ENCODE results near the gene MACF1.
A peak's percentile ranks its signal among the peaks of the same experiment; 100 is the strongest.

The MACF1 gene

DNA sequence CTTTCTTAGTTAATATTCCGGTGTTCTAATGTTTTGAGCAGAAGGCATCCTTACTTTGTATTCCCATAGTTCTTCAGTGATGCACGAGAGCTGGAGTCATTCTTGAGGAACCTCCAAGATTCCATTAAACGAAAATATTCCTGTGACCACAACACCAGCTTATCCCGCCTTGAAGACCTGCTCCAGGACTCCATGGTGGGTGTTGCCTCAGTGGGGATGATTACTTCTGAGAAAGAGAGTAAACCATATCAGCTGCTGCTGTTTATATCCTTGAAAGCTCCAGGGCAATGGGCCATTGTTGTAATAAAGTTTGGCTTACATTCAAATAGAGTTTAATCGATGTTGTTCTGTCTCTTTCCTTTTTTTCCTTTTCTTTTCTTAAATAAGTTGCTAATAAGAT lies 93.1 kb downstream of the MACF1 start:
- peak; percentile 10 for DNase-seq (ENCODE audit: low read depth)
- TF ChIP-seq CTCF (IDR thresholded peaks at IDR 0.05; ENCODE audit: low read length, missing control alignments), result no peak
- H3K4me3 ChIP-seq (replicated peaks; ENCODE audit: low read depth, low read length), result no peak overlapping the region

DNA sequence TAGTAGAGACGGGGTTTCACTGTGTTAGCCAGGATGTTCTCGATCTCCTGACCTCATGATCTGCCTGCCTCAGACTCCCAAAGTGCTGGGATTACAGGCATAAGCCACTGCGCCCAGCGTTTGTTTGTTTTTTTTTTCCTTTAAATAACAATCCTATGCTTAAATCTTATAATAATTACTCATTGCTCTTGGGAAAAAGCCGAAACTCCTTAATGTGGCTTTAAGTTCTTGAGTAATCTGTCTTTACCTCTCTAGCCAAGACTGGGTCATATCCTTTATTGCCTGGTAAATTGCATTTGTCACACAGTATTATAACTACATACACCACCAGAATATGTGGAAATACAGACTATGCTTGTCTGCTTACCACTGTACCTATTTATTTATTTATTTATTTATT lies 97.1 kb downstream of the MACF1 start:
- no peak for TF ChIP-seq CTCF (IDR thresholded peaks at IDR 0.05; ENCODE audit: low read length, missing control alignments)
- no peak overlapping the region for H3K4me3 ChIP-seq (replicated peaks; ENCODE audit: low read depth, low read length)
- DNase-seq (ENCODE audit: low read depth), result no peak

DNA sequence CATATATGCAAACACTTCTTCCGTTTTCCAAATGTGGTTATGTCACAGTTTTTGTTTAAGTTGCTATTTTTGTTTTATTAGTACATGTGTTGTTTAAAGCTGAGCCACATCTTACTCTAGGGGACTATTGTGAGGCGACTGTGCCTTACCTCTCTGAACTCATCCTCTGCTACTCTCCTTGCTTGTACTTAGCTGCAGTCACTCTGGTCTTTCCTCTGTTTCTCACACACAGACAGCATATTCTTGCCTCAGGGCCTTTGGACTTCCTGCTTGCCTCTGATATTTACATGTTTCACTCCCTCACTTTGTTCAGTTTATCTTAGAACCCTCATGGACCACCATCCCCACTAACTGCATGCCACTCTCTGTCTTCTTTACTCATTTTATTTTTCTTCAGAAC lies 101.1 kb downstream of the MACF1 start:
- no peak for DNase-seq (ENCODE audit: low read depth)
- no peak for TF ChIP-seq CTCF (IDR thresholded peaks at IDR 0.05; ENCODE audit: low read length, missing control alignments)

DNA sequence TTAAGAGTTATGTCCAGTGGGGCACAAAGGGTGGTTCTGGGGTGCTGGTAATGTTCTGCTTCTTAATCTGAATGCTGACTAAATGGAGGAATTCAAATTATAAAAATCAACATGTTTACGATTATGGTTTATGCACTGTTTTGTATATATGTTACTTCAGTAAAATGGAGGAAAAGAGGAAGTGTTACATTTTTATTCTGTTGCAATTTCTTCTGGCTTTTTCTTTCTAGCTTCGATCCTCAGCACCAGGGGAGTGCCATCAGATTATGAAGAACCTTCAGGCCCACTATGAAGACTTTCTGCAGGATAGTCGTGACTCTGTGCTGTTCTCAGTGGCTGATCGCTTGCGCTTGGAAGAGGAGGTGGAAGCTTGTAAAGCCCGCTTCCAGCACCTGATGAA lies 105.5 kb downstream of the MACF1 start:
- TF ChIP-seq CTCF (IDR thresholded peaks at IDR 0.05; ENCODE audit: low read length, missing control alignments), result no peak
- DNase-seq (ENCODE audit: low read depth), result no peak
- no peak overlapping the region for H3K4me3 ChIP-seq (replicated peaks; ENCODE audit: low read depth, low read length)

More for the DNA sequence above, 101.1 kb downstream of the MACF1 start:
- H3K4me3 ChIP-seq (replicated peaks; ENCODE audit: low read depth, low read length), result no peak overlapping the region

GRCh38 chr1:39310691-39311090 lies 106.2 kb downstream of the MACF1 start:
- no peak for DNase-seq (ENCODE audit: low read depth)
- TF ChIP-seq CTCF (IDR thresholded peaks at IDR 0.05; ENCODE audit: low read length, missing control alignments), result no peak
- H3K4me3 ChIP-seq (replicated peaks; ENCODE audit: low read depth, low read length), result no peak overlapping the region

GRCh38 chr1:39317111-39317510 lies 112.6 kb downstream of the MACF1 start:
- no peak for DNase-seq (ENCODE audit: low read depth)
- TF ChIP-seq CTCF (IDR thresholded peaks at IDR 0.05; ENCODE audit: low read length, missing control alignments), result no peak
- H3K4me3 ChIP-seq (replicated peaks; ENCODE audit: low read depth, low read length), result no peak overlapping the region

- DNase-seq (ENCODE audit: low read depth), result peak; percentile 85
- no peak overlapping the region for H3K4me3 ChIP-seq (replicated peaks; ENCODE audit: low read depth, low read length)
- TF ChIP-seq CTCF (IDR thresholded peaks at IDR 0.05; ENCODE audit: low read length, missing control alignments), result no peak
Observed at GRCh38 chr1:39317910-39318633, 113.6 kb downstream of the MACF1 start.
